NCI-H1092 (cell line): Measurements from ENCODE around the gene DCHS2.
"Not testable (repeated sequence)": the region's sequence is repeated elsewhere in the genome, so short reads cannot be mapped to it uniquely, and the experiment has no call there.

ENCODE experiments used
- DNase-seq: peaks from one replicate; lab custom pipeline; 2025; lab: John Stamatoyannopoulos, UW

Gene DCHS2

DNA sequence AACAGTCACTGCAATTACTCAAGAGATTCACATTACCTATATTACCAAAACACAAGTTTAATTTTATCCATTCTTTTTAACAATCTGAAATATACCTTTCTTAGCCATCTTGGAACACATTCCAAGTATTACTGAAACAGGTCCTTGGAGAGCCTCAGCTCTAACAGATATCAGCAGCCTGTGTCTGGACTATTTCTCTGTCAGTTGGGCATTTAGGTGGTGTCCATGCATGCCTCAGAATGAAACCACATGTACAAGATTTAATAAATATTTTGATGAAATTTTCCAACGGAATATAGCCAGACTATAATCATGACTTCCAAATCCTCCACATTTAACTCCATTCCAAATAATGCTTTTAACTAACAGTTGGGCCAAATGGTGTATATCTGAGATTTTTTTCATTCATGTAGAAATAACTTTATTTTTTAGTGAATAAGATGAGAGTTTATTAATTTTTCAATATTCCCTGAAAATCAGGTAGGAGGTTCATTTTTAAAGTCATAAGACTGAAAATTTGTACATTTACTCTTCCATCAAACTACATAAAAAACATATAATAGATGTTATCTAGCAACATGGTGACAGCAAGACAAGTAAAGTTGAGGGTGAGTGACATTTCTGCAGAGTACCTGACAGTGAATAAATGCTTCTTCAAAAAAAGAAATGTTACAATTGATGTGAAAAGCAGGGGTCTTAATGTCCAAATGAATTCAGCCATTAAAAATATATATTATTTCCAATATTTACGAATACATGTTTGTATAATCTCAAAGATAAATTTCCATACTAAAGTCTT is 174.2 kb downstream of the DCHS2 start:
- no peak for DNase-seq

DNA sequence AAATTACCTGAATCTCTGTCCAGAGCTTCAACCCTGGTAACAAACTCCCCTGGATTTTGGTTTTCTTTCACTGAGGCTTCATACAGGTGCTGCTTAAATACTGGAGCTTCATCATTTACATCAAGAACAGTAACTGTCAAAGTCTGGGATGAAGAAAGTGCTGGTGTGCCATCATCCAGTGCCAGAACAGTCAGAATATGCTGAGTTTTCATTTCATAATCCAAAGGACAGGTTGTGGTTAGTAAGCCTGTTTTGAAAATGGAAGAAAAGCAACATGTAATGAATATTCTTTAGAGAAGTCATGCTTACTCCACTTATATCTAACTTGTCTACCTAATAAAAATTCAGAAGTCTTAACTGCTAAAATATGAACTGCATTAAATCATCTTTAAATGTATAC is 175.9 kb downstream of the DCHS2 start:
- no peak for DNase-seq

DNA sequence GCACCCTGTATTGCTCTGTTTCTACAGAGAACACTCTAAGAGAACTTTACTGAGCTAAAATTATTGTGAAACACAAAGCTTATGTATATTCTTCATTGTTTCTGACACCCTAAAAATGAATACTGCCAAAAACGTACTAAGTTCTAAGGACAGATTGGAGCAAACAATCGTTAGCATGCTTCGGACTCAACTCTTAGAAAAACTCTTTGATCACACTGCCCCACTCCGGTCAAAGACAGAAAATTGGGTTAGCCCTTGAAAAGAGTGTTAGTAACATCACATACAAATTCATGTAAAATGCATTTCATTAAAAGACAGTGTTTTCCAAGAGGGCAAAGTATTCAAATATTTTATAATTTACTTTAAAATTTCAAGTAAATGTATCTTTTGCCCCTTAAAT is 177.4 kb downstream of the DCHS2 start:
- no peak for DNase-seq

DNA sequence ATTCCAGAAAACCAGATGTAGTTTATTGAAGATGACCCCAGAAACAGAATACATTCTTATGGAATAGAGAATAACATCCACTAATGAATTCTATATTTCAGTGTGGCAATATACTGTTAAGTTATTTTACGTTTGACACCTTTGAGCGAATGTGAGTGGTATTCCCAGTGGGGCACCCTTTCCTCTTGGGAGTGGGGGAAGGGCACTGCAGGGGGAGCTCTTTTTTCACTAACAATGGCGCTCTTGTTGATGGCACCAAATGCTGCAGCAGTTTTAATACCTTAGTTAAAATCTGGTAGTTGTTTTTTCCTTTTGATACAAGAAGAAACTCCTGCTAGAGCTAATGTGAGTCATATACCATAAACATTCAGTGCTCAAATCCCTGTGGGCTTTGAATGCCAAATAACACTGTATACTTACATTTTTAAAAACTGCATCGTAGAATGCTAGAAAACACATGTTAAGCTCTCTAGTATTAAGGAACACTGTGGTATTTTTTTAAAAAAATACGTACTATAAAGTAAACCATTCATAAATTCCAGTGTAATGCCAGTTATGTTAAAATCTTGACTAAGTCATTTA is 178.5 kb downstream of the DCHS2 start:
- no peak for DNase-seq

DNA sequence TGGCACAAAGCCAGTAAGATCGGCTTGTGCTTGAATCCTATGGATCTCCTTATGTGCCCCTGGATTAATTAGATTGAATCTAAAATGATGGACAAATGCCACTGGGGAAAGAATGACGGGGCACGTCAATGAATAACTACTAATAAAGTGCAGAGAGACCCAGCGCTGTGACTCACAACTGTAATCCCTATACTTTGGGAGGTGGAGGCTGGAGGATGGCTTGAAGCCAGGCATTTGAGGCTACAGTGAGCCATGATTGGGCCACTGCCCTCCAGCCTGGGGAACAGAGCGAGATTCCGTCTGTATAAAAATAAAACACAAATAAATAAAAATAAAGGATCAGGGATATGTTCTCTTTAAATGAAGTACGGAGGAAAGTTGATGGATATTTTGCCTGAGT is 179.4 kb downstream of the DCHS2 start:
- DNase-seq = no peak

DNA sequence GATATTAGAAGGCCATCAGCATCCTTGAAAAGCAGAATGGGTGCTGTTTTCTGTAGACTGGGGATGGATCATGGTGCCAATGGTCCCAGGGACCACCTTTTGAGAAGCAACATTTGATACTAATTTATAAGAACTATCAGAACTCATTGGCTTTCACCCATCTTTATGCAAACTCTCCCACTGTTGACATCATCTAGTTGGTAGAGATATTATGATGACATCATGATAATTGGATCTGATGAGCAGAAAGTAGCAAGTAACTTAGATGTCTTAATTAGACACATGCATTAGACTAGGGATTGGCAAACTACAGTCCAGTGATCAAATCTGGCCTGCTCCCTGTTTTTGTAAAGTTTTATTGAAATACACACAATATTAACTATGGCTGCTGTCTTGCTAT is 181.0 kb downstream of the DCHS2 start:
- DNase-seq = no peak

DNA sequence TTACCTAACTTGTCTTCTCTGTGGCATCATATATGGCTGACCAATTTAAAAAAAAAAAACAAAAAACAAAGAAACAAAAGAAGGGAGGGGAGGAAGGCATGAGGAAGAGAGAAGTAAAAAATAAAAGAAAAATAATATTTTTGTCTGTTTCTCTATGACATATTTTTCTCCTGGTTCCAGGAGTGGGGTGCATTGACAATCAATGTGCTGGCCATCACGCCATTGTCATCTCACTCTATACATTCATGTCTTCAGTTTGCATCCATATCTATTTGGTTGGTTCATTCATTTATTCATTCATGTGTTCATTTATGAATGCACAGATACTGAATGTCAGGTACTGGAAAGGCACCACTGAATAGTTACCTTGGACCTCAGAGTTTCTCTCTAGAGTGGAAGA is 183.4 kb downstream of the DCHS2 start:
- DNase-seq = no peak

DNA sequence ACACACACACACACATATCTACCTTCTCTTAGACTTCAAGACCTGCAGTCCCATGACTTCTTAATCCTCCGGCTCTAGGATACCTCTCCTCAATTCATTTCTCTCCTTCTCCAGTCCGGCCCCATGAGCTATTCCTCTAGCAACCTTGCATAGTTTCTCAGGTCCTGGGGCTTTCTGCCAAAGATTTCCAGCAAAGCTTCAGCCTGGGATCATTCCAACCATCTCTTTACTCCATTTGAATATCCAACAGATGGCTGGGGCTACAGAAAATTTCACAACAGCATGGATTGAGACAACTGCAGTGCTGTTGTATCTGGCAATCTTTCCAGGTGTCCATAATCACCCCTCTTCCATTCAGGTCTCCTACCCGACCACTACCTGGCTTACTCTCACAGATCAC is 184.1 kb downstream of the DCHS2 start:
- no peak for DNase-seq

DNA sequence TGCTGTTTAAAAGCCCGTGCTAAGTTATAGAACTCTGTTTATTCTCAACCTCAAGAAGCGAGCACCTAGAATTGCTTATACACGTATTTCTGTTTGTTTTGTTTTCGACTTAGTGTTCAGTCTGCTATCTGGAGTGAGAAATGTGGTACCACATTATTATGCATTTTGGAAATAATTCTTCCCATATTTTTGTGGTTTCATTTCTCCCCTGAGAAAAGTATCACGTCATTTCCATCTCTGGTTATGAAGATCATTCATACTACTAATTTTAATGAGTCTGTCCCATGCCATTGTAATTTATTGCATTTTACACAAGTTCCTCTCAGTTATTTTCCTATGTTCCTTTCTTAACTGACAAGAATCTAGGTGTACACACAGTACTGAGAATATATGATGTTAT is 186.0 kb downstream of the DCHS2 start:
- DNase-seq = no peak

DNA sequence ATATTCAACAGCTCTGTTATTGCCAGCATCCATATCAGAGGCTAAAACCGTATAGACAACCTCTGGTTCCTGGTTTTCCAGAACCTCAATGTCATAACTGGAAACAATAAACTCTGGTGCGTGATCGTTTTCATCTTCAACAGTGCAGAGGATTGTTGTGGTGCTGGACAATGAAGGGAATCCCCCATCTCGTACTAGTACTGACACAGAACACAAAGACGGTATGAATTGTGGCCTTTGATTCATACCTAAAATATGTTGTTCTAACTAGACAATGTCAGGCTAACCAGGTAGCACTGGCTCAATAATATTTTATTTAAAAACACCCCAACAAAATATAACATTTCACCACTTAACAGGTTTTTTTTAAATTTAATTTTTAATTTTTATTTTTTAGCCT is 186.9 kb downstream of the DCHS2 start:
- no peak for DNase-seq

DNA sequence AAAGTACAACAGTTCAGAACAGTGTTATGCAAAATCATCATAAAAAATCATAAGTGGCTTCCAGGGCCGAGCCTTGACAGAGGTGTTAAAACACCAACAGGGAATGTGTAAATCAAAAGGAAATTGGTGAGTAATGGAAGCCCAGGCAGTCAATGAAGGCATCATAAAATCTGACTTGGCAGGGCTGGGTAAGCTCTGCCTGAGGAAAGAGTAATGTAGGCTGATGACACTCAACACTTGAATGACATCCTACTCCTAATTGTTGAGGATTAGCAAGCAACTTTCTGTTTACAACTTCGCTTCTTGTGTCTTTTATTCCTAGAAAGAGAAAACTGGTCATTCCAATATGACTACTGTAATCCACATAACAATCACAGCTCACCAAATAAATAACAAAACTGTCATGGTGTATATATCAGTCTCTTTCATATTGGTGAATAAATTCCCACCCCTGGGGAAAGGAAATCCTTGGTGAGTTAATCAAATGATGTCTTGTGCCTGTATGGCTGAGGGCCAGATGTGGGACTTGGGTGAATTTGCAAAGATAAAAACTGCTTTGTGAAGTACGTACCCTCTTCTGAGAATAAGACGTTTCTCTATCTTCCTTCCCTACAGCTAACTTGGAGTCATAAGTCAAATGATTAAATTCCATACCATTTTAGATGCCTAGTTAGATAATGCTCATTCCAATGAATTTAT is 196.8 kb downstream of the DCHS2 start:
- DNase-seq = no peak

DNA sequence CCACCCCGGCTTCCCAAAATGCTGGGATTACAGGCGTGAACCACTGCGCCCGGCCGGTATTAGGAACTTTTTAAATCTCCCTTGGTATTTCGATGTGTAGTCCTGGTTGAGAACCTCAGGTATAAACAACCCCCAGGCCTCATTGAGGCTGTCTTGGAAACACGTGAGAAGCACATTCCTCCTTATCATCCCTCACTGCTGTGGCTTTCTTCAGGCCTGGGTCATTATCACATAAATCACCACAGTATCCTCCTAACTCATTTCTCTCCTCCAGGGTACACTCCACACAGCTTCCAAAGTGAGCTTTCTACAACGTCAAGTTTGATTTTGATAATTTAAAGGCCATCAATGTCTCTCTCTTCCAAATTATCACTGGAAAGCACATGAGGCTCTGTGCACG is 198.2 kb downstream of the DCHS2 start:
- no peak for DNase-seq

DNA sequence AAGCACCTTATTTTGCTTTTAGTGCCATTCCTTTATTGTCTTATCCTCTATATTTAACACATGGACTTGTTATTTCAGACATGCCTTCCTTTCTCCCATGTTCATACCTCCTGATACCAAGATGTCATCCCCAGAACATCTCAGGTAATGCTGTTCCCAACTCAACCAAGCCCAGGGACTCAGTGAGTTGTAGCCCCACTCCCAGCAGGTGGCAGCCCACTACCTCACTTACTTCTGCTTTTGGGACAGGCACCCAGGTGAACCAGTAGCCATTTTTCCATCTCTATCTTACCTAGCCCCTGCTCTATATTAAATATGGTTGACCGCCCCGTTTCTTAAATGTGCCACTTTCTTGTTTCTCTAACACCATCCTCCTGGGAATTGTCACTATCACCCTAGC is 199.0 kb downstream of the DCHS2 start:
- DNase-seq = no peak

DNA sequence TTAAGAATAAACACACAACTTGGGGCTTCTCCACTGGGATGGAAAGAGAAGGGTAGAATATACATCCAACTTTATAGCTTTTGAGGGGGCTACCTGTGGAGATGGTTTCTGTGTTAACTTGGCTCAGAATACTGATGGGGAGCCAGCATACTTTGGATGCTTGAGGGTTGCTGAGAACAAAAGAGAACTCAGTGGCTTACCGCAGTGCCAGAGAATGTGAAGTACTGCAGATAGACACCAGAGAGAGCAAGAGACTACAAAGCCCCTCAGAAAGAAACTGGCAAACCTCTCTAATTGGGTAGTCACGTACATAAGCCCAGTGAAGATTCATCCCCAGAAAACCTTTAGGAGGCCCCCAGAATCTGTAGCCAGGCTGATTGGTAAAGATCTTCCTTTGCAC is 214.4 kb downstream of the DCHS2 start:
- DNase-seq = no peak

DNA sequence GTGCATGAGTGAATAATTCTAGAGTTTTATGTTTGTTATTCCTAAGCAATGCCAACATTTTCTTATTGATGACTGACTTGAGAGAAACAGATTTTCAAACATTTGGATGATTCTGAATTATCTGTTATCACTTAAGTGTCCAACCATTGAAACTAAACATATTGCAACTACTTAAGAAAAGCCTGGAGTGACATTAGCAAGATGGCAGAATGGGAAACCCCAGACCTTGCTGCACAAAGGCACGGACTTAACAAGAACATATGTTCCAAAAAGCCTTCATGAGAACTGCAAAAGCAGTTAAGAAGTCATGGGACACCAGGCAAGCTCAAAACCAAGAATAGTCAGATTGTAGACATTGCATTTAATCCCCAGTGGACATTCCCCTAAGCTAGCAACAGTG is 215.1 kb downstream of the DCHS2 start:
- no peak for DNase-seq

DNA sequence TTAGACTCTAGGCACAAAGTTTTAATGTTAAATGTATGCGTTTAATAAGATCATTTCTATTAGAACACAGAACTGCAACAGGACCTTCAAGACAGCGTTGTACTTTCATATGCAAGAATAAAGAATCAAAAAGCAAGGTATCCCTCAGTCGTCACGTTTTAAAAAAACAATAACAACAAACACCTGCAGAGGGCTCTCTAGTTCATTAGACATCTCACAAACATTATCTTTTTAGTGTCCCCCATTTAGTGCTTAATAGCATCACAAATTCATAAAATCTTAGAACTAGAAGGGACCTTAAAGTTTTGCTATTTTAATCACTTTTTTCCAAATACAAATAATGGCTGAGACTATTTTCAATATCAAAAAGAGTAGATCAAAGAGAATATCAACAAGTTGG is 236.6 kb downstream of the DCHS2 start:
- no peak for DNase-seq

DNA sequence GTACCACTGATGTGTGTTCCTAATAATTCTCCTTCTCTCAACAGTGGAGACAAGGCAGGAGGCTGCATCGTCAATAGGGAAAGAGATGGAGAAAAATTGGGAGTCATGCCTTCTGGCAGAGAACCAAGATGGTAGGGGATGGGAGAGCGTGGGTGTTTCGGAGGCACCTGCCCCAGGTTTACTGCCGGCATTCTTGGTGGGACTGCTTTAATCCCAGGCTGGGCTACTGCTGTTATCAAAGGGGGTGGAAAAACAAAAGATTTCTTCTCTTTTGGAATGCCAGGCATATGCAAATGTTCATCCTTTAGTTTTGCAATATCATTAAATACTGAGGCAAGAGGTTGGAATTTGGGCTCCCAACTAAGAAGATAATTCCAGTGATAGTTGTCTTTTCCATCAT is 257.0 kb downstream of the DCHS2 start:
- no peak for DNase-seq

DNA sequence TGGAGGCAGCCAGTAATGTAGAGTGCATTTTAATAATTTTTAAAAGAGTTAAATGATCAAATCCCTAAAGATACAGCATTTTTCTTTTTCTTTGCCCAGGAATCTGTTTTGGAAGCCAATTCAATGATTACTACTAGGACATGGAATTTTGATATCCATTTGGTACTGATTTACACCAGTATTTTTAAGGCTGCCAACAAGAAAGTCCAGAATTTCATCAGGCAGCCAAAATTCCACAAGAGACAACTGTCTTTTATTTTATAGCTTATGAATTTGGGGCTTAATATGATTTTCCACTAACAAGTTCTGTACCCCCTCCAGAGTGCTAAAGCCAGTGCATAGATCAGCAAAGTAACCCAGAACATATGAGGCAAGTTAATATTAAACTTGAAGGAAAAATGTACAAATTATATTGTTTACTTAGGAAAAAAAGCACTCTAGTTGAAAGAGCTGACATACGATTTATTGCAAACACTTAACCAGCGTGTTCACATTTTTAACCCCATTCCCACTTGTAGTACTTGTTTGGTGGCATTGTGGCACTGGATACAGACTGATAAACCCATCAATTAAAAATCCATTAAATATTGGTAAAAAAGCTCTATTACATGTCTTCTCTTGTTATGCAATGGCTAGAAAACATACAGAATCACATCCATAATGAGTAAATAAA is 259.7 kb downstream of the DCHS2 start:
- no peak for DNase-seq

DNA sequence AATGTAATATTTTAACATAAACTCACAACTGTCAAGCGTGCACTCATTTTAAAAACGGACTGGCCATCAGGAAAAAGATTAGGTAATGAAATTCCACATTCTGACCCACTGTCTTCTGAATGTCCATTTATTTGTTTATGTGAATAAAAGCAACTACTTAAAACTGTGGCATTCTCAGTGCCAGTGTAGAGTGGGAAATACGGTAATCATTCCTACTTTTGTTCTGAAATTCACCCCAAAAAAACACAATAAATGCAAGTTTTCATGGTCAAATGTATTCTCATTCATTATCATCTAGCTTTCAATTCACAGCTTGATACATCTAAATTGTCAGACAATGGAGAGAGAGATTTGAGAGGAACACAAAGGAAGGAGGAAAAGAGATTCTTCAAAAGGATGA is 260.9 kb downstream of the DCHS2 start:
- DNase-seq = no peak

DNA sequence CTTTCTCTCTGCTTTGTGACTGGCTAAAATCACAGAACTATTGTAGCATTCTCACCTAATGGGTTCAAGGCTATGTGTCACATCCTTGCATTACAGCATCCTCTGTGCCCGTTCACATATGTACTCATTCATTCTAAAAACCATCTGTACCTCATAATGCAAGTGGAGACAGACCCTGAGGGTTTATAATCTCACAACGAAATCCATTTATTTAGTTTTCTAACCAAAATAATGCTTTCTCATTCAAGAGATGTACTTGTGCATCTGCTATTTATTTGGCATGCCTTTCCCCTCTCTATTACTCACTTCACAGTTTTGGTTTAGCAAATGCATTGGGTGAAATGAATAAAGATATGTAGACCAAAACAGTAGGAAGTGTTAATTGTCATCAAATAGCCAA is 261.5 kb downstream of the DCHS2 start:
- no peak for DNase-seq

DNA sequence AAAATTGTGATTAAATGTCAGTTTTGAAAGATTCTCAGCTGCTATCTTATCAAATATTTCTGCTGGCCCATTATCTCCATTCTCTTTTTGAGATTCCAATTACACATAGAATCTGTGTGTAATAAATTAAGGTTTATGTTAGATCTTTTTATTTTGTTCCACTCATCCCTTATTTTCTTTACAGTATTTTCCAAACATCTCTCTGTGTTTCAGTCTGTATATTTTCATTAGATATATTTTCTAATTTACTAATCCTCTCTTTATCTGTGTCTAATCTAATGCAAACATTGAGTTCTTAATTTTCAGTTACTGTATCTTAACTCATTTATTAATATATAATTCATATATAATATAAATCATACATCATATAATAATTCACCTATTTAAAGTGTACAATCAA is 268.7 kb downstream of the DCHS2 start:
- no peak for DNase-seq

DNA sequence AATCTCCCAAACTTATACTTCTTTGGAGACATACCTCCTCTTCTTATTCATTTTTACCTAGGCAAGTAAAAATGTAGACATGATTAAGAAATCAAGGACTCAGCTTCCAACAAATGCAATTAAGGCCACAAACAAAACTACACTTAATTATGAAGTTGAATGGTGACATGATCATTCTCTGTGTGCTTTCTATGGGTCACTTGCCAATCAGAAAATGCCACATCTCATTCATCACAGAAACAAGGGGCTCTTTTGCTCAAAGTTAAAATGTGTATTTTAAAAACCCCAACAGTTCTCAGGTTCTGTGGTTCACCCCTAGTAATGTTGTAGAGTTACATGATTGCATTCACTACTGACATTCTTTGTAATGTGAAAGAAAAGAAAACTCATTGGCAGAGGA is 273.5 kb downstream of the DCHS2 start:
- no peak for DNase-seq

DNA sequence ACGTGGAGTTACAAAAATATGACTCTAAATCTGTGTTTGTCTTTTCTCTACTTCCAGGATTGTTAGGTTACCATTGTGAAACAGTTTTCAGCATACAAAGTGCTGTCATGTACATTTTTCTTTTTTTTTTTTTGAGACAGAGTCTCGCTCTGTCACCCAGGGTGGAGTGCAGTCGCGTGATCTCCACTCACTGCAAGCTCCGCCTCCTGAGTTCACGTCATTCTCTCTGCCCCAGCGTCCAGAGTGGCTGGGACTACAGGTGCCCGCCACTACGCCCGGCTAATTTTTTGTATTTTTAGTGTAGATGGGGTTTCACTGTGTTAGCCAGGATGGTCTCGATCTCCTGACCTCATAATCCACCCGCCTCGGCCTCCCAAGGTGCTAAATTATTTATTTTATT is 274.2 kb downstream of the DCHS2 start:
- DNase-seq = not testable (repeated sequence)
